ENCODE results near the gene MYO1A.

GRCh38 chr12:57096748-57097553 lies 47.0 kb upstream of the MYO1A start:
- TF ChIP-seq CTCF (IDR thresholded peaks at IDR 0.05), result no peak
- TF ChIP-seq POLR2A (IDR thresholded peaks at IDR 0.05), result no peak
